ENCODE results near the gene SH3GL3.

SH3GL3 gene

DNA sequence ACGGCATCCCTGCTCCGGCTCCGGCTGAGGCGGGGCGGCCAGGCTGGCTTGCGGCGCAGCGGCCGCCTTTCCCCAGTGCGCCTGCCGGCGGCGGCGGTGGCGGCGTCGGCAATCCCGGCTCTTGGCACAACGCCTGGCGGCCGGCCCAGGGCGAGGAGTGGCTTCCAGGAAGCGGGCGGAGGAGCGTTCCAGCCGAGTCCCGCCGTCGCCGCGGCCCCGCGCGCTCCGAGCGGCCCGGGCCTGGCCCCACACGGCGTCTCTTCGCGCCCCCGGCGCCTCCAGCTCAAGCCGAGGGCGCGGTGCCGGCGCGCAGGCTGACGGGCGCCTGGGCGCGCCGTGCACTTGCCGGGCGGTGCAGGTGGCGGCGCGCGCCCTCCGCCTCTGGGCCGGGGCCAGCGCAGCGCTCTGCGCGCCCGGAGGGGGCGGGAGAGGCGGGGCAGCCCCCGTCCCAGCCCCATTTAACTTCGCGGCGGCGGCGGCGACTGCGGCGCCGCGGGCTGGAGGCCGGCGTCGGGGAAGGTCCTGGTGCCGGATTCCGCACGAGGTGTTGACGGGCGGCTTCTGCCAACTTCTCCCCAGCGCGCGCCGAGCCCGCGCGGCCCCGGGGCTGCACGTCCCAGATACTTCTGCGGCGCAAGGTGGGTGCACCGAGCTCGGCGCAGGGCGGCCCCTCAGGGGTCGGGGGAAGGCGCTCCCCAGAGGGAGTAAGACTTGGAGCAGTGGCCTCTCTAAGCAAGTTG, 206.7 kb downstream of the SH3GL3 start, which contains the start of gene ADAMTSL3:
ADAMTSL3 (plus strand) TSS at position 485 of the 740 bp plus-strand sequence. CDS start 1,639 bp downstream, outside the sequence.
- no peak for TF ChIP-seq POLR2A (IDR thresholded peaks at IDR 0.05; ENCODE audit: low read depth, low read length)
- FAIRE-seq: no peak
- no peak for DNase-seq (ENCODE audit: insufficient read length, low spot score)

DNA sequence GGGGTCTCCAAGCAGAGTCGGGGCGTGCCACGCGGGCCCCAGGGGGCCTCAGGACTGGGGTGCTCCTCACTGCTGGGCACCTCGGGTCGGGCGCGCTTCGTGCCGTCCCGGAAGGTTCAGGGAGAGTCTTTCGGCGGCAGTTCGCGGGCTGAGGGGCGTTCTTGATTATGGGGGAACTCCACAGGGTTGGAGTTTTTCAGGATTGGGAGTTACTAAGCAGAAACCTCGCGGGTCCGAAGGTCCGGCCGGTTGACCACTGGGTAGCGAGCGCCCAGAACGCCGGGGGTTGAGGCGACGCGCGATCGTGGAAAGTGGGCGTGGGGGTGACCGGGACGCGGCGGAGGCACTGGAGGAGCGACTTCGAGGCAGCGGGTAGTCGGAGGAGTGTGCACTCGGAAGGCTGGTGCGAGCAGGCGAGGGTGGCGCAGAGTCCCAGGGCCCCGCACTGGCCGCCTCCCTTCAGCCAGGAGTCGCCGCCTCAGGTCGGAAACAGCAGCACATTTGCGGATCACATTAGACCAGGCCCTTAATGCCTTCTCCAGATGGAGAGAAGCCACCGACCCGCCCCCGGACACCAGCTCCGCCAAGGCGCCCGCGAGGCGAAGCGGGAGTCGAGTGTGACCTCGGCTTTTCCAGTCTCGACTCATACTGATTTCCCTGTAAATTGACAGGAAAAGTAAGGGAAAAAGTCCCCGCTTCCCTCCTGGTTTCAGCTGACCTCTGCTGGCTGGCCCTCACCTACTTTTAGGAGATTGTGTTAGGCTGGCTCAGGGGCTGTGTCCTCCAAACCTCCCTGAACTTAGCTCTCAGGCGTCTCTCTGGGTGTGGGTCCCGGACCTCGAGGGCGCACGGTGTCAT, 207.5 kb downstream of the SH3GL3 start:
- no peak for DNase-seq (ENCODE audit: insufficient read length, low spot score)
- no peak for TF ChIP-seq POLR2A (IDR thresholded peaks at IDR 0.05; ENCODE audit: low read depth, low read length)
- FAIRE-seq: no peak

DNA sequence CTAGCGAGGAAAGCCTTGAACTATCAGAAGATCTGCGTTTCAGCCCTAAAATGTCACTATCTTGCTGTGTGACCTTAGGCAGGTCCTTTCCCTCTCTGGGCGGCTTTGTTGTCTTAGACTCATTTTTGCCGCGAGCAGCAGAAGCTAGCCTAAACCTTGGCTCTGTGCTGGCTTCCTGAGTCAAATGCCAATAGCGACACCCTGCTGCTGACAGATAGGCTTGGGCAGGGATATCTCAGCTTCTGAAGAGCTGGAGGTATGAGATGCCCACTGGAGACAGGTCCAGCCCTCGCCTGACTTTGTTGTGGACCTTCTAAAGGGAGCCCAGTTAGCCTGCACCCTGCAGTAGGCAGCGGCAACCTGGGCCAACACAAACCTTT, 208.1 kb downstream of the SH3GL3 start:
- no peak for TF ChIP-seq POLR2A (IDR thresholded peaks at IDR 0.05; ENCODE audit: low read depth, low read length)
- DNase-seq (ENCODE audit: insufficient read length, low spot score) (no peak), FAIRE-seq (no peak)

DNA sequence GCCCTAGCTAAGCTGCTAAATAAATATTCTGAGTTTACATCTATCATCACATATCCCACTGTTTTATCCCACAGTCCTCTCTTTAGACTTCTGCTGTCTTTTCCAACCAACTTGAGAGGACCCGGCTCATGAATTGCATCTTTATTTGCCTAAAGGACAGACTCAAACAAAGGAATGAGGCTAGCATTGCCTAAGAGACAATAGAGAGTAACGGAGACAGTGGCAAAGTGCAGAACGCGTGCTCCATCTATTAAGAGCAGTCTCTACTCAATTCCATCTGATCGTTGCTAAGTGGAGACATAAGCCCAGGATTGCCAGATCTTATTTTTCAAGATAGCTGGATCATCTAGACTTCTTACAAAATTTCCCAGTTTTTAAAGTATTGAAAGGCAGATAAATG, 209.1 kb downstream of the SH3GL3 start:
- no peak for TF ChIP-seq POLR2A (IDR thresholded peaks at IDR 0.05; ENCODE audit: low read depth, low read length)
- FAIRE-seq: no peak
- DNase-seq (ENCODE audit: insufficient read length, low spot score): no peak

DNA sequence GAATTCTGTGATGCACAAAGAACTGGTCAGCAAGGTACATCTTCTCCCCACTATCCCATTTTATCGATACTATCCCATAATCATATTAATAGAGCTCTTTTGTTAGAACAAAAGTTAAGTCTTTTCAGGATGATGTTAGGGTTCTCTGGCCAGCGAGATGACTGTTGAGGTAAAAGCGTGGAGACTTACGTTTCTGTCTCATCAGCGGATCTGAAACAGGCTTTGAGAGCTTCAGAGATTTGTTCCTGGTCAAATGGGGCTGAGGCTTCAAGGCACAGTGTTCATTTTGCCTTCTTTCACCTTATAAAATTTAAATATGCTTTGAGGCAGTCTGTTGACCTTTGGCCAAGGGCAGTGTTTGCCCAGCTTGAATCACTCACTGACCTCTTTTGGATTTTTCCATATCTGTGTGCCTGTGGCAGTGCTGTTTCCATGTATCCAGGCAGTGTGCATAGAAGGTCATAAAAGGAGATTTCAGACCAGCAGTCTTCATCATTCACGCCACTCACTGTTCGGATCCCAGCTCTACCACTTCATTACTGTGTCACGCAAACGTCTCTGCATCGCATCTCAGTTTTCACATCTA, 209.9 kb downstream of the SH3GL3 start:
- no peak for FAIRE-seq
- TF ChIP-seq POLR2A (IDR thresholded peaks at IDR 0.05; ENCODE audit: low read depth, low read length): no peak
- DNase-seq (ENCODE audit: insufficient read length, low spot score): no peak

DNA sequence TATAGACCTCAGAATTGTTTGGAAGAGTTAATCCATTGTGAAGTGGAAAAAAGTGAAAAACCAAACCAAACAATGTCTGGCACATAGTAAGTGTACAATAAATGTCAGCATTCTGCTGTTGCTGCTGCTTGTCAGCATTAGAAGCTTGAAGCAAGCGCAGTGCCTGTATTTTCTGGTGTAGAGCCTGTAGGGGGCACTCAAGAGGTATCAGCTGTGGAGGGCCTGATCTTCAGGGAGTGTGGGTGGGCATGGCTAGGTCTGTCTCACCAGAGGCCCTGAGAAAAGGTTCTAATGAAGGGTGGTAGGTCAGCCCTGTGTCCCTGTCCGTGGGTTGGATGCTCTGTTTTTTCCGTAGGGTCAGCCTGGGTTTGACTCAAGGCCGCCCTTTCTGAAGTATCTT, 210.4 kb downstream of the SH3GL3 start:
- FAIRE-seq (no peak), DNase-seq (ENCODE audit: insufficient read length, low spot score) (no peak)
- no peak for TF ChIP-seq POLR2A (IDR thresholded peaks at IDR 0.05; ENCODE audit: low read depth, low read length)

DNA sequence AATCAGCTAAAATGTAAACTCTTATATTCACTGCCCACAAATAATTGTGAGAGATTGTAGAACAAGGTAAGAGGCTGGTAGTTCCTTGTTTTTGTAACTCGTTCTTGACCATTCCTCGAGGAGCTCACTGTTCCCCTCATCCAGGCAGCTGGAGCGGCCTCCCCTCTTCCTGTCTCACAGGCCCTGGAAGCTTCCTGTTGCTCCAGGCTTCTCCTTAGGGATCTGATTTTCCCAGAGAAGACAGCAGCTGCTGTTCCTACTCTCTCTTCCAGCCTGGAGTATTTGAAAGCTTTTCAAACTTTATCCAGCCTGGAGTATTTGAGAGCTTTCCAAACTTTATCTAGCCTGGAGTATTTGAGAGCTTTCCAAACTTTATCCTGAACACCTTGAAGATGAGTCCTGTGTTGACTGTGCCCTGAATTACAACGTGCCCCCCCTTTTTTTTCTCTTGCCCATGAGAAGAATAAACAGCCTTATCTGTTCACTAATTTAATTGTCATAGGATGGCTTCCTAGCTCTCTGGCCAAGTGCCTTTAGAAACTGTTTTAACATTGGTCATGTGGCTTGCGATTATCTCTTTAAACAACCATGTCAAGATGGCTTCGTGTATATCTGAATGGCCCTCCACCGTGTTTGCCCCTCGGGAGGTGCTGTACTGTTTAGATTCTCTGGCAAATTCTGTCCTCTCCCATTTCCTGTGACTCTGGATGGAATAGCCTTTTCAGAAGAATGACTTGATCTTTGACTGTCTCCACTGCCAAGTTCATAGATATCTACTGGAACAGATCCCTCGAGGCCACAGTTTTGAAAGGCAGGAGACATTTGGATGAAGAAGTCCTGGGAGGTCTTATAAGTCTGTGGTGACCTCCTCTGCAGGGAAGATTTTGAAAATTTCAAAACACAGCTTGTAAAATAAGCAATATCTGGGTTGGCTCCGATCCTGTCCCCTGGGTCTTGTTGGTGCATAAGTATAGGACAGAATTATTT, 211.6 kb downstream of the SH3GL3 start:
- no peak for FAIRE-seq
- DNase-seq (ENCODE audit: insufficient read length, low spot score): no peak
- no peak for TF ChIP-seq POLR2A (IDR thresholded peaks at IDR 0.05; ENCODE audit: low read depth, low read length)

DNA sequence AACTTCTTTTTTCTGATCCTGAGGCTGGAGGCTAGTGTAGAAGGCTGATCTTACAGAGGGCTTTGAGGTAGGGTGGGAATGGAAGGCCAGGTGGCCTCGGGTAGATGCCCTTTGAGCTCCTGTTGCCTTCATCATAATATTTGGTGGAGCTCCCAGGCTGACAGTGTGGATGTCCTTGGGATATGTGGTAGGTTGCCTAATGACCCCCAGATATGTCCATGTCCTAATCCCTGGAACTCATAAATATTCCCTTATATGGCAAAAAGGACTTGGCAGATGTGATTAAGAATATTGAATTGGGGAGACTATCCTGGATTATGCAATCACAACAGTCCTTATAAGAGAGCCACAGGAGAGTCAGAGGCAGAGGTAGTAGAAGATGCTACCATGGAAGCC, 212.3 kb downstream of the SH3GL3 start:
- no peak for TF ChIP-seq POLR2A (IDR thresholded peaks at IDR 0.05; ENCODE audit: low read depth, low read length)
- FAIRE-seq: no peak
- no peak for DNase-seq (ENCODE audit: insufficient read length, low spot score)

DNA sequence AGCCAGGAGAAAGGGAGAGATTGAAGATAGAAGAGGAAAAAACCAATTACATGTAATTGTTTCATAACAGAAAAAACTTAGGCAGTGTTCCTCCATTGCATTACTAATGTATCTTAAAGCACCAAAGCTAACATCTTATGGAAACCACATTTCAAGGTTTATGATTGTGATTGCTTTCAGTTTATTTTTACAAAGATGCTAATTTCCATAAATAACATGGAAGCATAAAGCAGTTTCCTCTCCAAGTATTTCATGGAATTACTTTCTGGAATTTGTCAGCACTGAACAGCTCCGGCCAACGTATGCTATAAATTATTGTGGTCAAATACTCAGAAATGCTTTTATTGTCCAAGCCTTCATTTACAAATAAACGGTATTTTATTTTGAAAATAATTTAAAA, 218.3 kb downstream of the SH3GL3 start:
- FAIRE-seq (no peak), DNase-seq (ENCODE audit: insufficient read length, low spot score) (no peak)
- no peak for TF ChIP-seq POLR2A (IDR thresholded peaks at IDR 0.05; ENCODE audit: low read depth, low read length)
